DMS 273 (cell line): ENCODE data around the gene DENND2D.

Source experiments
- DNase-seq: peaks from one replicate; lab custom pipeline; 2025; ENCODE audit not compliant: unreplicated experiment; lab: John Stamatoyannopoulos, UW

Gene DENND2D

GRCh38 chr1:111203681-111204200 lies 3.3 kb upstream of the DENND2D start:
- peak; percentile 31 for DNase-seq

GRCh38 chr1:111202707-111203623 lies 2.5 kb upstream of the DENND2D start:
- DNase-seq: no peak

- DNase-seq: no peak
These were observed 1.9 kb upstream of the DENND2D start for GRCh38 chr1:111202366-111202706.

GRCh38 chr1:111201275-111202090 lies 1.0 kb upstream of the DENND2D start:
- DNase-seq: no peak

GRCh38 chr1:111200802-111201161 lies 336 bp upstream of the DENND2D start:
- no peak for DNase-seq

GRCh38 chr1:111199329-111199728 lies 1.1 kb downstream of the DENND2D start:
- no peak for DNase-seq

- no peak for DNase-seq
These were observed 1.6 kb downstream of the DENND2D start for GRCh38 chr1:111198836-111199235.

- DNase-seq: peak; percentile 49
These were observed 2.7 kb downstream of the DENND2D start for GRCh38 chr1:111197598-111198284.

GRCh38 chr1:111196213-111196612 lies 4.2 kb downstream of the DENND2D start:
- DNase-seq: no peak

- no peak for DNase-seq
These were observed 5.3 kb downstream of the DENND2D start for GRCh38 chr1:111195002-111195684.

GRCh38 chr1:111193712-111194480 lies 6.5 kb downstream of the DENND2D start:
- no peak for DNase-seq

- no peak for DNase-seq
These were observed 7.6 kb downstream of the DENND2D start for GRCh38 chr1:111192658-111193519.

- no peak for DNase-seq
These were observed 8.4 kb downstream of the DENND2D start for GRCh38 chr1:111192074-111192473.

- DNase-seq: no peak
These were observed 8.9 kb downstream of the DENND2D start for GRCh38 chr1:111191496-111191895.

- DNase-seq: no peak
These were observed 9.5 kb downstream of the DENND2D start for GRCh38 chr1:111190931-111191451.

GRCh38 chr1:111184663-111185062 lies 15.8 kb downstream of the DENND2D start:
- no peak for DNase-seq

- DNase-seq: no peak
These were observed 17.0 kb downstream of the DENND2D start for GRCh38 chr1:111183308-111184069.

GRCh38 chr1:111182052-111182451 lies 18.4 kb downstream of the DENND2D start:
- DNase-seq: no peak
